GM23338 (cell line): ENCODE measurements around the gene CCDC137.

Experiments used
- CTCF ChIP-seq, 2 experiments: fragments of 200-600 bp in 1 of 2; sonication (generic) in 1 of 2; conservative IDR thresholded peaks; 2 replicates each; pipeline versions ENCODE4 v1.5.1 to v1.6.1; 2016 to 2017; ENCODE audit warnings: antibody characterized with exemption in 2 of 2, low read depth in 2 of 2, mild to moderate bottlenecking in 2 of 2, moderate library complexity in 1 of 2
- EZH2 ChIP-seq: fragments of 200-600 bp; sonication (generic); IDR thresholded peaks from one replicate; pipeline ENCODE4 v1.8.0; 2017; ENCODE audit warnings: antibody characterized with exemption, mild to moderate bottlenecking, low read depth; ENCODE audit not compliant: unreplicated experiment
- EZH2phosphoT487 ChIP-seq: fragments of 200-600 bp; sonication (generic); IDR thresholded peaks from one replicate; pipeline ENCODE4 v1.8.1; 2018; ENCODE audit warnings: antibody characterized with exemption; ENCODE audit not compliant: unreplicated experiment
- POLR2AphosphoS5 ChIP-seq: IDR thresholded peaks from 2 replicates; pipeline ENCODE4 v1.6.1; 2016; ENCODE audit warnings: antibody characterized with exemption, low read depth
- REST ChIP-seq: IDR thresholded peaks from one replicate; pipeline ENCODE4 v1.6.1; 2018; ENCODE audit warnings: antibody characterized with exemption; ENCODE audit not compliant: unreplicated experiment
- ZNF331 ChIP-seq: fragments of 250-450 bp; sonication (Bioruptor Pico); IDR thresholded peaks from 2 replicates; pipeline ENCODE4 v1.5.0; 2020; ENCODE audit warnings: low read depth, mild to moderate bottlenecking, moderate library complexity

- TF ChIP-seq EZH2phosphoT487 (no peak), CTCF (conservative IDR thresholded peaks at IDR 0.05; ENCODE audit: low read depth in 2 of 2) (no peak), REST (no peak), POLR2AphosphoS5 (no peak), ZNF331 (no peak), EZH2 (no peak)
Observed at GRCh38 chr17:81713556-81714411, 47.2 kb downstream of the CCDC137 start.
